H1 (cell line): ENCODE results near the gene IKZF1. TPM values are rescaled to one million over a fixed set of nuclear protein-coding genes. Genes with fewer than 3 reads are reported as not detected.

Source experiments
- CTCF ChIA-PET: fragments of 300-600 bp; sonication (Branson Sonifier 250); formaldehyde crosslinking; loops from one replicate; lab custom pipeline; 2021; ENCODE audit not compliant: partially characterized antibody; lab: Charles Lee
- POLR2A ChIA-PET: fragments of 300-600 bp; sonication (Branson Sonifier 250); formaldehyde crosslinking; loops from one replicate; lab custom pipeline; 2021; ENCODE audit warnings: inconsistent platforms; ENCODE audit not compliant: partially characterized antibody; lab: Charles Lee
- DNase-seq, 2 experiments: peaks; one replicate each; pipeline versions ENCODE4 v3.0.0 to v3.0.0-alpha.2; 2010 to 2022; ENCODE audit warnings: low spot score in 2 of 2, low read depth in 1 of 2, mixed read lengths in 1 of 2
- FAIRE-seq: peaks from 2 replicates; lab custom pipeline; 2011; peaks lifted over from hg19 to GRCh38; lab: Jason Lieb, UNC
- H2AFZ ChIP-seq: 2 replicates; pipeline ENCODE4 v1.8.1; 2012; ENCODE audit warnings: low read length, inconsistent platforms
- H2AK5ac ChIP-seq: 2 replicates; pipeline ENCODE4 v1.6.1; 2013; ENCODE audit warnings: low read depth, low read length
- H2BK120ac ChIP-seq: replicated peaks from 2 replicates; pipeline ENCODE3; 2013; ENCODE audit warnings: low read depth, low read length, inconsistent platforms
- H2BK12ac ChIP-seq: 2 replicates; pipeline ENCODE4 v1.6.1; 2013; ENCODE audit warnings: low read depth, low read length
- H2BK15ac ChIP-seq: 2 replicates; pipeline ENCODE4 v1.6.1; 2013; ENCODE audit warnings: low read length
- H2BK20ac ChIP-seq: 2 replicates; pipeline ENCODE4 v1.6.1; 2013; ENCODE audit warnings: low read length
- H2BK5ac ChIP-seq: 2 replicates; pipeline ENCODE4 v1.6.1; 2013; ENCODE audit warnings: low read depth, low read length
- H3K14ac ChIP-seq: 2 replicates; pipeline ENCODE4 v1.6.1; 2013; ENCODE audit warnings: inconsistent platforms; ENCODE audit not compliant: insufficient read length
- H3K18ac ChIP-seq: 2 replicates; pipeline ENCODE4 v1.6.1; 2013; ENCODE audit warnings: low read length; ENCODE audit errors: extremely low read depth
- H3K23ac ChIP-seq: 2 replicates; pipeline ENCODE4 v1.6.1; 2013; ENCODE audit warnings: inconsistent platforms; ENCODE audit not compliant: insufficient read length
- H3K23me2 ChIP-seq: 2 replicates; pipeline ENCODE4 v1.6.1; 2013; ENCODE audit warnings: low read depth, low read length
- H3K27ac ChIP-seq: 2 replicates; pipeline ENCODE4 v1.6.1; 2011; ENCODE audit warnings: low read depth, low read length, inconsistent platforms
- H3K27me3 ChIP-seq, 4 experiments: replicated peaks in 1 of 4; 1 replicate in 1 of 4; 2 replicates in 3 of 4; pipeline versions ENCODE4 v1.6.1 to v1.8.1; 2011 to 2013; ENCODE audit warnings: low read length in 3 of 4, mild to moderate bottlenecking in 3 of 4, inconsistent platforms in 2 of 4, mixed read lengths in 2 of 4, moderate library complexity in 1 of 4; ENCODE audit not compliant: control insufficient read depth in 3 of 4, insufficient read depth in 3 of 4; ENCODE audit errors: extremely low read depth in 1 of 4
- H3K36me3 ChIP-seq, 4 experiments: 2 replicates each; pipeline versions ENCODE4 v1.6.1 to v1.8.1; 2011 to 2013; ENCODE audit warnings: mild to moderate bottlenecking in 4 of 4, low read length in 3 of 4, moderate library complexity in 2 of 4, control low read depth in 1 of 4, inconsistent platforms in 1 of 4; ENCODE audit not compliant: insufficient read depth in 4 of 4, control insufficient read depth in 2 of 4
- H3K4ac ChIP-seq: replicated peaks from 2 replicates; pipeline ENCODE3; 2013; ENCODE audit warnings: low read length, low read depth, mixed read lengths, inconsistent platforms; ENCODE audit not compliant: insufficient read length
- H3K4me1 ChIP-seq, 4 experiments: replicated peaks in 1 of 4; 1 replicate in 1 of 4; 2 replicates in 3 of 4; pipeline versions ENCODE4 v1.6.1 to v1.8.1; 2011 to 2013; ENCODE audit warnings: low read length in 3 of 4, inconsistent platforms in 2 of 4, mixed read lengths in 1 of 4; ENCODE audit not compliant: insufficient read depth in 4 of 4, control insufficient read depth in 3 of 4
- H3K4me2 ChIP-seq, 2 experiments: 2 replicates each; pipeline versions ENCODE4 v1.6.1 to v1.8.1; 2011 to 2013; ENCODE audit warnings: low read depth in 2 of 2, low read length in 2 of 2, control low read depth in 1 of 2, inconsistent platforms in 1 of 2, mild to moderate bottlenecking in 1 of 2; ENCODE audit not compliant: insufficient read depth in 1 of 2
- H3K4me3 ChIP-seq, 4 experiments: fragments of 200-600, 300-600 bp in 1 of 4; sonication (generic), shearing (Covaris generic), sonication (Bioruptor Twin) in 1 of 4; 2 replicates each; pipeline versions ENCODE4 v1.5.1 to v1.8.1; 2011 to 2016; ENCODE audit warnings: low read length in 4 of 4, low read depth in 3 of 4, control low read depth in 2 of 4, inconsistent platforms in 2 of 4, mild to moderate bottlenecking in 2 of 4, mixed read lengths in 1 of 4, moderate library complexity in 1 of 4; ENCODE audit not compliant: insufficient read depth in 2 of 4; ENCODE audit errors: extremely low read depth in 1 of 4
- H3K56ac ChIP-seq: replicated peaks from 2 replicates; pipeline ENCODE3; 2013; ENCODE audit warnings: low read depth, mild to moderate bottlenecking, mixed read lengths, low read length, inconsistent platforms; ENCODE audit not compliant: insufficient read length
- H3K79me1 ChIP-seq: 2 replicates; pipeline ENCODE4 v1.6.1; 2013; ENCODE audit warnings: low read depth, low read length, control low read depth
- H3K79me2 ChIP-seq, 2 experiments: 2 replicates each; pipeline versions ENCODE4 v1.6.1 to v1.8.1; 2012 to 2013; ENCODE audit warnings: low read length in 2 of 2, mild to moderate bottlenecking in 2 of 2, inconsistent platforms in 1 of 2; ENCODE audit not compliant: insufficient read depth in 2 of 2, control insufficient read depth in 1 of 2
- H3K9ac ChIP-seq, 4 experiments: replicated peaks in 1 of 4; 1 replicate in 1 of 4; 2 replicates in 3 of 4; pipeline versions ENCODE4 v1.6.1 to v1.8.1; 2011 to 2013; ENCODE audit warnings: low read depth in 3 of 4, low read length in 3 of 4, control low read depth in 2 of 4, mild to moderate bottlenecking in 2 of 4, moderate library complexity in 2 of 4, inconsistent platforms in 1 of 4; ENCODE audit errors: extremely low read depth in 1 of 4
- H3K9me3 ChIP-seq, 2 experiments: 2 replicates each; pipeline versions ENCODE4 v1.6.1 to v1.8.1; 2012 to 2013; ENCODE audit warnings: mild to moderate bottlenecking in 2 of 2, moderate library complexity in 2 of 2, control low read depth in 1 of 2, inconsistent platforms in 1 of 2, low read depth in 1 of 2, low read length in 1 of 2, mixed read lengths in 1 of 2; ENCODE audit not compliant: insufficient read depth in 2 of 2
- H4K20me1 ChIP-seq, 2 experiments: replicated peaks in 1 of 2; 2 replicates each; pipeline versions ENCODE3 to v1.8.1; 2011 to 2013; ENCODE audit warnings: inconsistent platforms in 2 of 2, low read length in 2 of 2, mild to moderate bottlenecking in 1 of 2; ENCODE audit not compliant: insufficient read depth in 2 of 2, control insufficient read depth in 1 of 2
- H4K5ac ChIP-seq: 2 replicates; pipeline ENCODE4 v1.6.1; 2013; ENCODE audit warnings: low read length, low read depth, mixed read lengths, inconsistent platforms; ENCODE audit not compliant: insufficient read length
- H4K8ac ChIP-seq: 2 replicates; pipeline ENCODE4 v1.8.0; 2013; ENCODE audit warnings: mild to moderate bottlenecking, moderate library complexity, low read length, inconsistent platforms; ENCODE audit not compliant: insufficient read depth; ENCODE audit errors: extremely low read depth
- H4K91ac ChIP-seq: replicated peaks from 2 replicates; pipeline ENCODE3; 2013; ENCODE audit warnings: low read length, mixed read lengths, inconsistent platforms; ENCODE audit not compliant: insufficient read length
- CHD2 ChIP-seq: IDR thresholded peaks from 2 replicates; pipeline ENCODE4 v1.6.1; 2012; ENCODE audit warnings: low read length, improper control_type of control experiment
- CREB1 ChIP-seq: IDR thresholded peaks from 2 replicates; pipeline ENCODE4 v1.6.1; 2012; ENCODE audit warnings: inconsistent platforms
- E2F6 ChIP-seq: IDR thresholded peaks from 2 replicates; pipeline ENCODE4 v1.6.1; 2012; ENCODE audit warnings: inconsistent platforms
- EGR1 ChIP-seq: IDR thresholded peaks from 2 replicates; pipeline ENCODE4 v1.6.1; 2011; ENCODE audit warnings: low read depth, low read length, borderline replicate concordance
- JUND ChIP-seq: IDR thresholded peaks from 2 replicates; pipeline ENCODE4 v1.6.1; 2011; ENCODE audit warnings: mild to moderate bottlenecking, improper control_type of control experiment, low read length
- KDM5A ChIP-seq: fragments of 200-600 bp; IDR thresholded peaks from 2 replicates; pipeline ENCODE4 v1.7.1; 2012; ENCODE audit warnings: mild to moderate bottlenecking, low read length, inconsistent platforms, mixed read lengths
- PHF8 ChIP-seq: fragments of 200-600 bp; sonication (generic); conservative IDR thresholded peaks from 2 replicates; pipeline ENCODE4 v1.7.1; 2012; ENCODE audit warnings: low read depth, mild to moderate bottlenecking, inconsistent platforms, low read length, moderate library complexity
- SP2 ChIP-seq: IDR thresholded peaks from 2 replicates; pipeline ENCODE4 v1.6.1; 2012; ENCODE audit warnings: mild to moderate bottlenecking, low read length, inconsistent platforms
- YY1 ChIP-seq: IDR thresholded peaks from 2 replicates; pipeline ENCODE4 v1.6.1; 2011; ENCODE audit warnings: low read depth, mild to moderate bottlenecking, low read length
- ZNF274 ChIP-seq: IDR thresholded peaks from 2 replicates; pipeline ENCODE4 v1.7.0; 2012; ENCODE audit warnings: low read length, borderline replicate concordance; ENCODE audit errors: extremely low read depth
- WGBS, 2 experiments: shearing (Covaris generic) in 1 of 2; methylation state at CpG; one replicate each; pipeline versions ENCODE4 v1.1.6 to v1.1.7; 2013 to 2015; ENCODE audit warnings: low lambda C conversion rate in 2 of 2, mixed read lengths in 2 of 2, inconsistent platforms in 1 of 2, low coverage in 1 of 2, missing lambda C conversion rate in 1 of 2; ENCODE audit not compliant: insufficient replicate concordance in 2 of 2, insufficient coverage in 1 of 2, insufficient read length in 1 of 2; ENCODE audit errors: extremely low coverage in 1 of 2, missing lambda C conversion rate in 1 of 2; 5-methylcytosine and 5-hydroxymethylcytosine counted together
- polyA plus RNA-seq, 7 experiments: library from polyadenylated mRNA; depleted of rRNA in 3 of 7; stranded (reverse) in 5 of 7; unstranded in 2 of 7; fragments of >200 nt in 5 of 7; fragments of 200-250 nt in 2 of 7; gene quantifications; 1 replicate in 5 of 7; 2 replicates in 1 of 7; 4 replicates in 1 of 7; pipeline versions ENCODE4 v1.2.1 to v1.2.3, GENCODE V29; 2011 to 2013; ENCODE audit warnings: missing spikeins in 2 of 7, mixed read lengths in 2 of 7
- total RNA-seq: library from RNA; stranded (reverse); fragmentation: NEBNext Ultra II Directional; extraction: Animal tissue kit (Norgen Biotek cat#: 25700); gene quantifications from 2 replicates; pipeline ENCODE4 v1.2.1, GENCODE V29; 2021
- TF ChIP-seq, protein P1 (sequence below): IDR thresholded peaks from 2 replicates; pipeline ENCODE4 v1.6.1; 2011; ENCODE audit warnings: low read length, improper control_type of control experiment

The IKZF1 gene
- total and polyA plus RNA-seq, 2 of the 8 experiments (the other 6 are each of a cell fraction or from before 2014, with no cell fraction given) = 0.74 to 1.5 TPM

DNA sequence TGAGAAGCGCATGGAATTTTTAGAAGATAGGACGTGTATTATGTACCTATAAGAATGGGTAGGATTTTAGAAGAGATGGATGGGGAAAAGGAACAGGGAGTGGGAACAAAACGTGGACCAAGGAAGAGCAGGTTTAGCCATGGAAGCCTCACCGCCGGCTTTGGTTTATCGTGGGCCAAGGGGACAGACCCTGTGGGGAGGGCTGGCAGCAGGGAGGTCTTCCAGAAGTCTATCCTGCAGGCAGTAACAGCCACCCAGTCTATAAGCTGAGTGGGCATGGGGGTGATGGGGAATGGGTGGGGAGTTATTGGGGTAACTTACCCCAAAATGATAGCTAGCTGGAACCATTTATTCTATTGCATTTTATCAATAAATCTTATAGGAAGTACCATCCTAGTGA is 44.9 kb downstream of the IKZF1 start:
- Histone ChIP-seq H3K14ac (no peak overlapping the region), H2AK5ac (no peak overlapping the region), H3K9ac (no peak overlapping the region), H2BK5ac (no peak overlapping the region), H2BK120ac (no peak overlapping the region), H3K4ac (no peak overlapping the region), H4K5ac (no peak overlapping the region), H2BK15ac (no peak overlapping the region), H2AFZ (no peak overlapping the region), H3K18ac (no peak overlapping the region), H3K27me3 (no peaks in the 10 kb centered on the region), H4K91ac (no peak overlapping the region), H3K56ac (no peak overlapping the region), H3K4me2 (no peak overlapping the region), H2BK12ac (no peak overlapping the region), H3K9me3 (no peaks in the 10 kb centered on the region), H4K20me1 (no peaks in the 10 kb centered on the region), H3K23me2 (no peaks in the 10 kb centered on the region), H3K79me2 (no peaks in the 10 kb centered on the region), H4K8ac (no peak overlapping the region; the same call in 1 of the 2 replicates), H3K4me1 (no peaks in the 10 kb centered on the region), H3K79me1 (no peaks in the 10 kb centered on the region), H3K4me3 (no peak overlapping the region), H3K27ac (no peak overlapping the region), H2BK20ac (no peak overlapping the region), H3K36me3 (no peaks in the 10 kb centered on the region), H3K23ac (no peak overlapping the region)
- no peak for FAIRE-seq
- CTCF ChIA-PET = interaction anchor here (0.8 to 1.2 kb wide), 2 partner anchors 11 to 13 kb away, joined by 3 to 4 read pairs; no protein-coding TSS in a partner anchor
- DNase-seq = no peak
- 93 to 100% methylated on average over 2 to 6 of the region's 6 CpGs for WGBS, 2 experiments
- POLR2A ChIA-PET = no interaction called here
- TF ChIP-seq KDM5A (no peak), YY1 (no peak), EGR1 (no peak), ZNF274 (no peak), JUND (no peak), CHD2 (no peak), PHF8 (no peak), SP2 (no peak), E2F6 (no peak), CREB1 (no peak)
- TF ChIP-seq, protein P1, sequence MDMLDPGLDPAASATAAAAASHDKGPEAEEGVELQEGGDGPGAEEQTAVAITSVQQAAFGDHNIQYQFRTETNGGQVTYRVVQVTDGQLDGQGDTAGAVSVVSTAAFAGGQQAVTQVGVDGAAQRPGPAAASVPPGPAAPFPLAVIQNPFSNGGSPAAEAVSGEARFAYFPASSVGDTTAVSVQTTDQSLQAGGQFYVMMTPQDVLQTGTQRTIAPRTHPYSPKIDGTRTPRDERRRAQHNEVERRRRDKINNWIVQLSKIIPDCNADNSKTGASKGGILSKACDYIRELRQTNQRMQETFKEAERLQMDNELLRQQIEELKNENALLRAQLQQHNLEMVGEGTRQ = no peak
